ENCODE results near the gene PTRHD1. TPM values are rescaled to one million over a fixed set of nuclear protein-coding genes. Genes with fewer than 3 reads are reported as not detected.
A peak's percentile ranks its signal among the peaks of the same experiment; 100 is the strongest.

PTRHD1 gene
- total RNA-seq, 4 donors from 2014 or later = 4.7 to 226 (median 22.8) TPM

- no peak overlapping the region for H3K27ac ChIP-seq
Observed at GRCh38 chr2:24819442-24820174, 26.4 kb upstream of the PTRHD1 start.

DNA sequence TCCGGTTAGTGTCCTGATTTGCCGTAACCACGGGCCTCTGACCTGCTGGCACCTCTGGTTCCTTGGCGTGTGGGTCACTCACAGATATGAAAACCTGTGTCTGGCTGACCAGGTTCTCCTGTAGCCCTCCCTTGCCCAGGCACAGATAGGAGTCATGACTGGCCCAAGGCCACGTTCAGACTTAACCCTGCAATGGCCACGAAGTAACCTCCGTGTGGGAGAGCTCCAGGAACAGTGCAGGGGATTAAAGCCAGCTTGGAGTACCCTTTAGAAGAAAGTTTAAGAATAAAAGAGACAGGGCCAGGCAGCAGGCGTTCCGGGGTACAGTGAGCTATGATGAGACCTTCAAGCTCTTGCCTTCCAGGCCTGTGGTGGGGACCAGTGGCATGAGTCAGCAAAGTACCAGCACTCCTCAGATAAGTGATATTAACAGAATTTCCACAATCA lies 25.6 kb upstream of the PTRHD1 start:
- H3K27me3 ChIP-seq = no peaks in the 10 kb centered on the region
- H3K9me3 ChIP-seq = no peaks in the 10 kb centered on the region
- no peak overlapping the region for H3K4me3 ChIP-seq
- TF ChIP-seq POLR2A (IDR thresholded peaks at IDR 0.05) (no peak), CTCF (IDR thresholded peaks at IDR 0.05) (no peak)
- H3K36me3 ChIP-seq = no peaks in the 10 kb centered on the region
- intact Hi-C loops (cut with DNase I; ENCODE audit: low total_unique reads) = no loop called here
- DNase-seq = peak in 1 of 2 donors; percentile 7
- H3K4me1 ChIP-seq = no peaks in the 10 kb centered on the region
- H3K27ac ChIP-seq = no peak overlapping the region

More at GRCh38 chr2:24819442-24820174, 26.4 kb upstream of the PTRHD1 start:
- Histone ChIP-seq H3K36me3 (no peaks in the 10 kb centered on the region), H3K4me3 (no peak overlapping the region), H3K9me3 (no peaks in the 10 kb centered on the region), H3K4me1 (no peaks in the 10 kb centered on the region), H3K27me3 (no peaks in the 10 kb centered on the region)
- TF ChIP-seq POLR2A (IDR thresholded peaks at IDR 0.05) (no peak), CTCF (IDR thresholded peaks at IDR 0.05) (no peak)
- DNase-seq = peak in 1 of 2 donors; percentile 12
- intact Hi-C loops (cut with DNase I; ENCODE audit: low total_unique reads) = no loop called here

DNA sequence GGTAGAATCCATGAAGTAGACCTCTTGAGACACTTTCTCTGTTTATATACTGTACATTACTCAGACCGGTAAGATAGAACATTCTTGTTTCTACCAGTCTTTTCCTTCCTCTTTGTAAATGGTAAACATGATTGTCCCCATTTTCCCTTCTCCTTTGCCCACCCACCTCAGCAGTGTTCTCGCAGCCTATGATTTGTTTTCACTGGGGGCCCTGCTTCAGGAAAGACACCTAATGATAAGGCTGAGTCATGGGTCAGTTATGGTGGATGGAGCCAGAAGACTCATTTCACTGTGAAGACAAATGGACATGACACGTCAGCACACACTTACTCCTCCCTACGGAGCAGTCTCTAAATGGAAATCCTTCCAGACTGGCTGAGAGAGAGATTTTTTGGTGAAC lies 23.7 kb upstream of the PTRHD1 start:
- Histone ChIP-seq H3K27me3 (no peaks in the 10 kb centered on the region), H3K36me3 (no peaks in the 10 kb centered on the region), H3K4me1 (no peaks in the 10 kb centered on the region), H3K4me3 (no peak overlapping the region), H3K27ac (no peak overlapping the region), H3K9me3 (no peaks in the 10 kb centered on the region)
- no peak for TF ChIP-seq POLR2A (IDR thresholded peaks at IDR 0.05)
- no peak for TF ChIP-seq CTCF (IDR thresholded peaks at IDR 0.05)
- intact Hi-C loops (cut with DNase I; ENCODE audit: low total_unique reads) = no loop called here
- DNase-seq = peak in 1 of 2 donors; percentile 13

- no peaks in the 10 kb centered on the region for H3K36me3 ChIP-seq
- no peak overlapping the region for H3K4me3 ChIP-seq
- H3K27ac ChIP-seq = no peak overlapping the region
- intact Hi-C loops (cut with DNase I; ENCODE audit: low total_unique reads) = no loop called here
- no peak for TF ChIP-seq CTCF (IDR thresholded peaks at IDR 0.05)
- TF ChIP-seq POLR2A (IDR thresholded peaks at IDR 0.05) = no peak
- H3K27me3 ChIP-seq = no peaks in the 10 kb centered on the region
- DNase-seq = peak in 1 of 2 donors; percentile 2
- H3K4me1 ChIP-seq = no peaks in the 10 kb centered on the region
- H3K9me3 ChIP-seq = no peaks in the 10 kb centered on the region
Observed at GRCh38 chr2:24816404-24816803, 23.2 kb upstream of the PTRHD1 start.

- H3K4me3 ChIP-seq = no peak overlapping the region
- H3K36me3 ChIP-seq = no peaks in the 10 kb centered on the region
- no peak overlapping the region for H3K27ac ChIP-seq
- H3K9me3 ChIP-seq = no peaks in the 10 kb centered on the region
- H3K4me1 ChIP-seq = no peaks in the 10 kb centered on the region
- H3K27me3 ChIP-seq = no peaks in the 10 kb centered on the region
- TF ChIP-seq CTCF (IDR thresholded peaks at IDR 0.05) (no peak), POLR2A (IDR thresholded peaks at IDR 0.05) (no peak)
- intact Hi-C loops (cut with DNase I; ENCODE audit: low total_unique reads) = no loop called here
- peak in 1 of 2 donors; percentile 1 for DNase-seq
Observed at GRCh38 chr2:24815171-24815570, 22.0 kb upstream of the PTRHD1 start.
